HG03521 (cell line): ENCODE results near the gene MUTYH.

Experiments used
- ATAC-seq: cut with Tn5 transposase; IDR thresholded peaks from one replicate; pipeline ENCODE4 v1.9.1; 2021; ENCODE audit warnings: mild to moderate bottlenecking, moderate library complexity; ENCODE audit not compliant: unreplicated experiment

Gene MUTYH

DNA sequence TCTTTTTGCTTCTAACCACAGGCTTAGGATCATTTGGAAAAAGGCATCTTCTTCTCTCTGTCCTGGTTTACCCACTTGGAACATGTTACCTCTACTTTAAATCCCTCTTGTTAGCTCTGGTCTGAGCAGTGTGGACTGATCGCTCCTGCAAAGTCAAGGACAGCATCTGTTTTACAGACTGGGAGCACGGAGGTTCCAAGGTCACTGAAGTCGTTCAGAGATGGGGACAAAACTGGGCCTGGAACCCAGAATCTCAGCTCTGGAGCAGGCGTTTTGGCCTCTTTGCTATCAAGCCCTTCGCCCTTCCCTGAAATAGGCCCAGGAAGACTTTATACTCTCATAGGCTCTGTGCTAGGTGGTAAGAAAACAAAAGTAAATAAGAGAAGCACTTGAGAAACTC is 11.3 kb upstream of the MUTYH start:
- ATAC-seq, result no peak

- ATAC-seq, result no peak
Observed at GRCh38 chr1:45348966-45349677, 8.9 kb upstream of the MUTYH start.

- ATAC-seq, result no peak
Observed at GRCh38 chr1:45348609-45348965, 8.3 kb upstream of the MUTYH start.

- ATAC-seq, result no peak
Observed at GRCh38 chr1:45348020-45348419, 7.8 kb upstream of the MUTYH start.

DNA sequence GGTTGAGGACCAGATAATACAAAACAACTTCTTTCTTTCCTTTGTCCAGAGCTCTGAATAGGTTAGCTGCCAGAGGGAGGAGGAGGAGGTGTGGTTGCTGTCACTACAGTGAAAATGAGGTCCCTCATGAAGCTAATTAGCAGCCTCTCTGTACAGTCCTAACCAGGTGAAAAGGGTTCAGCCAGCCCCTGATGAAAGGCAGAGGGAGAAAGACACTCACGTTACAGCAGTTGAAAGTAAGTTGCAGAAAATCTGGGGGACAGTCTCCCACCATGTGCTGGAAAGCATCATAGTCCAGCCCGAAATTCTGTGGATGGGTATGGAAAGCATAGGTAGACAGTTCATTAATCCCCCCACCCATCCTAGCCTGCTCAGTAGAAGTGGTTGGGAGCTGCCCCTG is 6.2 kb upstream of the MUTYH start:
- ATAC-seq, result no peak

DNA sequence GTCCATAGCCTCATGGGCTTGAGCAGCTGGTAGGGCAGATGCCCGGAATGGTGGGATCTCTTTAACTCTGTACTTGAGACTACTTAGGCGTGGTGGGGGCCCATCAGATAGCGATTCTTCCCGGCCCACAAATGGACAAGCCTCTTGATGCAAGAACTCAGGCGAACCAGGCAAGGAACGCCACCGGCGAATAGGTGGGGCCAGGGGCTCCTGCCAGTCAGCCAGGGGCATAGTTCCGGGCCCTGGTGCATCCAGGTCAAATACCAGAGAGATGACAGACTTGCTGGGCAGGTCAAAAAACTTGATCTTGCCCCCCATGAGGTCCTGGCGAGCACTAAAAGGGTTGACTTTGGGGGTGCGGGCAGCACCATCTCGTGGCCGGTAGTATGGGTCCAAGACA is 4.8 kb upstream of the MUTYH start:
- no peak for ATAC-seq

GRCh38 chr1:45344499-45344898 is 4.3 kb upstream of the MUTYH start:
- ATAC-seq, result no peak

DNA sequence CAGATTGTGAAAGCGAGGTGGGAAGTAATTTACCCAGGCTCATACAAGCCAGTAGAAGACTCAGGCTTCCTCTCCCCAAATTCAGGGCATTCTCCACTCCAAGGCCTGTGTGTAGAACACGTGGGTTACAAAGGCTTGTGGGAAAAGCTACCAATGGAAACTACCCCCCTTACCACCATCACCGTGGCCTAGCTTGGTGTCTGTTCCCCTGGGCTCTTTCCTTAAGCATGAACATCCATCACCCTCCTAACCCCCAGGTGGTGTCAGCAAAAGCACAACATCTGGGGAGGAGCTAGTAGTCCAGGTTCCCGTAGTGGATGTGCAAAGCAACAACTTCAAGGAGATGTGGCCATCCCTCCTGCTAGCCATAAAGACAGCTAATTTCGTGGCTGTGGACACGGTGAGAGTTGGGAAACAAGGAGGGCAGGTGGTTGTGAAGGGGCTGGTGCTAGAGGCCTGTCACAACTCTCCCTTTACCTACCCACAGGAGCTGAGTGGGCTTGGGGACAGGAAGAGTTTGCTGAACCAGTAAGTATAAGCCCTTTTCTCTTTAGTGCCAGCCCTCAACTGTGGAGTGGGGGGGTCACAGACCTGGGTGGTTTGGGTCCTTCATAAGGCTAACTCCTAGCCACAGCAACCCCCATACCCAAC is 701 bp upstream of the MUTYH start:
- ATAC-seq, result no peak

DNA sequence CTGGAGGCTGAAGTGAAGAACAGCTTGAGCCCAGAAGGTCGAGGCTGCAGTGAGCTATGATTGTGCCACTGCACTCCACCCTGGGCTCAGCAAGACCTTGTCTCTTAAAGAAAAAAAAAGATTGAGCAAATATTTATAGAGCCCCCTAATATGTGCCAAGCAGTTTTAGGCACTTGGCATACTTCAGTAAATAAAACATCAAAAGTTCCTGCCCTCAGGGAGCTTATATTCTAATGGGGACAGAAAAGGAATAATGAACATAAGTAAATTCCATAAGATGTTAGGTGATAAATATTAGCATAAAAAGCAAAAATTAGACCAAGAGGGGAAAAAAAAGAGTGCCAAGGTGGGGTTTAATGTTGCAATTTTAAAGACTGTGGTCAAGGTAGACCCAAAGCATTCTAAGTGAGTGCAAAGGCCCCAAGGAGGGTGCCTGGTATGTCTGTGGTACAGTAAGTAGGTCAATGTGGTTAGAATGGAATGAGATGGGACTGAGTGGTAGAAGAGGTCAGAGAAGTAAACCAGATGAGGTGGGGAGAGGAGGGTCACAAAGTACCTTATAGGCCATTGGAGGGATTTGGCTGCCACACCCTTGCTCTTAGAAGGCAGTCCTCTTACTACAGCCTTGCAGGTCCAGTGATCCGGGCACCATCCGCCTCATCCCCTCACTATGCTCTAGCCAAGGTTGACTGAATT is 2.5 kb downstream of the MUTYH start:
- ATAC-seq, result no peak

DNA sequence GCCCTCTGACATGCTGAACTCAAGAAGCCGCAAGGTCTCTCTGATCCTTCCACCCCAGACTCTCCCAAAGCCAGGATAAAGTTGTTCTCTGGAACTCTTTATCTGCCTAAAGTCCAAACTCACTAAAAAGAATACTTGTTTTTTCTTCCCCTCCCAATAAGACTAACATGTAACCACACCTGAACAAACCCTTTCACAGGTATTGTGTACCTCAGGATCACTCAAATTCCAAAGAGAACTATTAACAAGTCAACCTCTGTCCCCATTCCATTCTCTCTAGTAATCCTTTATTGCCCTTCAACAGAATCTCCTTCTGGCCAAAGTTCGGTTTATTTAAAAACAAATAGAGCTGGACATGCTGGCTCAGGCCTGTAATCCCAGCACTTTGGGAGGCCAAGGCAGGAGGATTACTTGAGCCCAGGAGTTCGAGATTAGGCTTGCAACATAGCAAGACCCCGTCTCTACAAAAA is 4.3 kb downstream of the MUTYH start:
- no peak for ATAC-seq

DNA sequence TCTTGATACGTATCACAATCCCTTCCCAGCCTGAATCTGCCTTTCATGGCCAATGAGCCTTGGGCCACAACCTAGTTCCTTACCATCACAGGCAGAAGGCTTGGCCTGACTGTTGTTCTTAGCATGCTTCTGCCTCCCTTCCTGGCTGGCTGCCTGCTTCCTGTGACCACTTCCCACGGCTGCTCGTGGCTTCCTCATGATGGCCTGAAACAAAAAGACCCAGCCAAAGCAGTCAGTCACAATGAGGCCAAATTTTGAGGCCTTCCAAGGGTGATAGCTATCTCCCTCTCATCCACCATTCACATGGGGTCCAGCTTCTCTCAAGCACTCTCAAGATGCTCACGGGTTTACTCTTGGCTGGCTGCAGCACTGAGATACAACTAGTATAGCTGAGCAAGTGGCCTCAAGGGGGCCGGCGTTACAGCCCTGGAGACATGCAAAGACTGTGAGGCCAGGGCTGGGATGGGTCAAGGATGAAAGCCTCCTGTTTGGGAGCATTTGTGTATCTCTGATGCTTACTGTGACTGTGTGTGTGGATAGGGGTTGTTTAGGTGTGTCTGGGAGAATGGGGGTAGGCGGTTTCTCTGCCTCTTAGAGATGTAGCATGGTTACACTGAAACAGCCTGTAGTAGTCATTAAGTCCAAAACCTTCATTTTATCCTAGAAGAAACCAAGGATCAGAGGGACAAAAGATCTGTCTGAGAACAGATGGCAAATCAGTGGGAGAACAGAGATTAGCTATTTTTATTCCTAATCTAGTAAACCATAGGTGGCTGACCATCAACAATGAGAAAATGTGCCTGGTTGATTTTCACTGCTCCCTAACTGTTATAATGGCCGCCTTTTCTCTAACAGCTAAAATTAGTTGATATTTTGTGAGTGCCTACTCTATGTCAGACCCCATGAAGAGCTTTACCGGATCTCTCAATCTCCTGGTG is 5.7 kb downstream of the MUTYH start:
- ATAC-seq, result no peak

DNA sequence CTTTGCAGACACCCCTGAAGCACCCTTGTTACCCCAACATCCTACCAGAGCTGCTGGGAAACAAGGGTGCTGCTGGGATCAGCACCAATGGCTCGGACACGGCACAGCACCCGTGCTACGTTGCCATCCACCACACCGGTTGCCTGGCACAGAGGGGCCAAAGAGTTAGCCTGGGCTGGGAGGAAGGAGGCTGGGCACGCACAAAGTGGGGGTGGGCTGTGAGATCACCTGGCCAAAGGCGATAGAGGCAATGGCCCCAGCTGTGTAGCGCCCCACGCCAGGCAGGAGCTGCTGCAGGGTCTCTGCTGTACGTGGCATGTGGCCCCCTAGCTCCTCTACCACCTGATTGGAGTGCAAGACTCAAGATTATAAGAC is 7.9 kb downstream of the MUTYH start:
- ATAC-seq, result no peak

DNA sequence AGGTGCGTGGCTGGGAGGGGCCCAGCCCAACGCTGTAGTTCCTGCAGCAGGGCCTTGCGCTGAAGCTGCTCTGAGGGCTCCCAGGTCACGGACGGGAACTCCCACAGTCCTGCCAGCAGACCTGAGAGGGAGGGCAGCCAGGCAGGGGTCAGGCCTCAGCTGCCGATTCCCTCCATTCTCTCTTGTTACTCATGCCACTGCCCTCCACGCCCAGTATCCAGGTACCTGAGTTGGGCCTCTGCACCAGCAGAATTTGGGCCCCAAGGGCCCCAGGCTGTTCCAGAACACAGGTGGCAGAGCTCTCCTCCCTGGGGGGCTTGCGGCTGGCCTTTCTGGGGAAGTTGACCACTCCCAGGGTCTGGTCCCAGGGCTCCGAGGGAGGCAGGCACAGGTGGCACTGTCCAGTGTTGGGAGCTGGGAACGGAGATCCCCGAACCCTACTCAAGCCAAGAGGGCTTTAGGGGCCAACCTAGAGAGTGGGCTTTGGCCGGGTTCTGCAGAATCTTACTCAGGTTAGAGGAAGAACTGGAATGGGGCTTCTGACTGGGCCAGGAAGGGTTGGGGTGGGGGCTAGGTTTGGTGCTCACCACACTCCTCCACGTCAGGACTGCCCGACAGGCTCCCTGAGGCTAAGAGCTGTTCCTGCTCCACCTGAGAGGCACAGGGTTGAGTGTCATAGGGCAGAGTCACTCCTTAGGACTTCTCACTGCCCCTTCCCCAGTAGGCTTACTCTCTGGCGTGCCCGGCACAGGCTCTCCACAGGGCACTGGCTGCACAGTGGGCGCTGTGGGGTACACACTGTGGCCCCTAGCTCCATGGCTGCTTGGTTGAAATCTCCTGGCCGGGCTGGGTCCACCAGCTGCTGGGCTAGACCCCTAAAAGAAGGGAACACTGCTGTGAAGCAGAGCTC is 8.5 kb downstream of the MUTYH start:
- no peak for ATAC-seq

DNA sequence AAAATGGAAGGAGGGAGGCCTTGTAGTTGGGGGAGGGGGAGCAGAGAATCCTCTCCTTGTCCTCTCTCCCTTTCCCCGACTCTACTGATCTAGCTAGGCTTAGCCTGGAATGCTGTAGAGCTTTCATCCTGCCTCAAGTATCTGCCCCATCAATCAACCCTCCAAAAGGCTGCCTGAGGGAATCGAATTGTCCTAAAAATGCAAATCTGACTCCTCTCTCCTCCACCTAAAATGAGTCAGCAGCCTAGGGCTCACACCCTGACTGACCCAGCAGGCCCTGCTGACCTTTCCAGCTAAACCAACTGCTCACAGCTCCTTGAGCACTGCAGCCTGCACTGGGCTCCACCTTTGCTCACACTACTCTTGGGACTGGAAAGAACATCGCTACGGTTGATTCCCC is 10.8 kb downstream of the MUTYH start:
- ATAC-seq, result no peak

- no peak for ATAC-seq
Observed at GRCh38 chr1:45328680-45329079, 11.6 kb downstream of the MUTYH start.

- no peak for ATAC-seq
Observed at GRCh38 chr1:45327644-45328515, 12.4 kb downstream of the MUTYH start.

GRCh38 chr1:45326627-45327623 is 13.3 kb downstream of the MUTYH start, which contains the start of gene HPDL:
HPDL (plus strand) TSS chr1:45326895; CDS start chr1:45327149, 254 bp downstream.
- no peak for ATAC-seq
